ENCODE data around the gene CNTFR. TPM values are rescaled to one million over a fixed set of nuclear protein-coding genes. Genes with fewer than 3 reads are reported as not detected.

The CNTFR gene
- total RNA-seq, 1 experiment from 2014 or later = not detected

DNA sequence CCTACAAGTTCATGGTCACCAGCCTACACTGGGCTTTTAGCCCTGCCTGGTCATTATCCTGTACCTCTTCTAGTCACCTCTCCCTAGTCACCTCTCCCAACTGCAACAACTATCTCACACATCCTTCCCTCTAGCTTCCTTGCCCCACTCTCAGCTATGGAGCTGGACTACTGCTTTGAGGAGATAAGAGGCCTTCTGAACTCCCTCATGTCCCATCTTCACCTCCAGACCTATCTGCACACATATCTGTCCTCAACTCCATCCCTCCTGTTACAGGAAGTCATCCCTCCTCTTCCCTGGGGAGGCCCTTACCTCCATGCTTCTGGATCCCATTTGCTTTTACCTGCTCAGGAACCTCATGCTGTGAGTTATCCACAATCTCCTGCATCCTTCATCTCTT, 16.7 kb upstream of the CNTFR start:
- TF ChIP-seq, protein P1, sequence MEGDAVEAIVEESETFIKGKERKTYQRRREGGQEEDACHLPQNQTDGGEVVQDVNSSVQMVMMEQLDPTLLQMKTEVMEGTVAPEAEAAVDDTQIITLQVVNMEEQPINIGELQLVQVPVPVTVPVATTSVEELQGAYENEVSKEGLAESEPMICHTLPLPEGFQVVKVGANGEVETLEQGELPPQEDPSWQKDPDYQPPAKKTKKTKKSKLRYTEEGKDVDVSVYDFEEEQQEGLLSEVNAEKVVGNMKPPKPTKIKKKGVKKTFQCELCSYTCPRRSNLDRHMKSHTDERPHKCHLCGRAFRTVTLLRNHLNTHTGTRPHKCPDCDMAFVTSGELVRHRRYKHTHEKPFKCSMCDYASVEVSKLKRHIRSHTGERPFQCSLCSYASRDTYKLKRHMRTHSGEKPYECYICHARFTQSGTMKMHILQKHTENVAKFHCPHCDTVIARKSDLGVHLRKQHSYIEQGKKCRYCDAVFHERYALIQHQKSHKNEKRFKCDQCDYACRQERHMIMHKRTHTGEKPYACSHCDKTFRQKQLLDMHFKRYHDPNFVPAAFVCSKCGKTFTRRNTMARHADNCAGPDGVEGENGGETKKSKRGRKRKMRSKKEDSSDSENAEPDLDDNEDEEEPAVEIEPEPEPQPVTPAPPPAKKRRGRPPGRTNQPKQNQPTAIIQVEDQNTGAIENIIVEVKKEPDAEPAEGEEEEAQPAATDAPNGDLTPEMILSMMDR (IDR thresholded peaks at IDR 0.05; ENCODE audit: unreplicated experiment) = no peak
- no peak for DNase-seq (ENCODE audit: unreplicated experiment)
- no peak overlapping the region for H3K4me3 Mint-ChIP-seq (ENCODE audit: unreplicated experiment)
- intact Hi-C loops (cut with micrococcal nuclease) = loop anchor here (10.0 kb wide), 1 partner anchor 351 kb away; no protein-coding TSS in a partner anchor
- H3K27me3 Mint-ChIP-seq (ENCODE audit: insufficient read depth, unreplicated experiment) = no peaks in the 10 kb centered on the region
- H3K27ac Mint-ChIP-seq (ENCODE audit: low read depth, unreplicated experiment) = no peak overlapping the region
- H3K36me3 Mint-ChIP-seq (ENCODE audit: insufficient read depth, unreplicated experiment) = peaks cover under 1% of the 10 kb centered on the region
- POLR2A ChIA-PET = no interaction called here
- BruUV-seq (replicated peaks) = no TSS peak
- peaks cover 1% of the 10 kb centered on the region for H3K4me1 Mint-ChIP-seq (ENCODE audit: insufficient read depth, unreplicated experiment)
- CTCF ChIA-PET = interaction anchor here (0.6 to 5.1 kb wide), 11 partner anchors 10 to 893 kb away, joined by 3 to 42 read pairs (median 4); no protein-coding TSS in a partner anchor
- H3K9me3 Mint-ChIP-seq (ENCODE audit: unreplicated experiment) = no peaks in the 10 kb centered on the region

DNA sequence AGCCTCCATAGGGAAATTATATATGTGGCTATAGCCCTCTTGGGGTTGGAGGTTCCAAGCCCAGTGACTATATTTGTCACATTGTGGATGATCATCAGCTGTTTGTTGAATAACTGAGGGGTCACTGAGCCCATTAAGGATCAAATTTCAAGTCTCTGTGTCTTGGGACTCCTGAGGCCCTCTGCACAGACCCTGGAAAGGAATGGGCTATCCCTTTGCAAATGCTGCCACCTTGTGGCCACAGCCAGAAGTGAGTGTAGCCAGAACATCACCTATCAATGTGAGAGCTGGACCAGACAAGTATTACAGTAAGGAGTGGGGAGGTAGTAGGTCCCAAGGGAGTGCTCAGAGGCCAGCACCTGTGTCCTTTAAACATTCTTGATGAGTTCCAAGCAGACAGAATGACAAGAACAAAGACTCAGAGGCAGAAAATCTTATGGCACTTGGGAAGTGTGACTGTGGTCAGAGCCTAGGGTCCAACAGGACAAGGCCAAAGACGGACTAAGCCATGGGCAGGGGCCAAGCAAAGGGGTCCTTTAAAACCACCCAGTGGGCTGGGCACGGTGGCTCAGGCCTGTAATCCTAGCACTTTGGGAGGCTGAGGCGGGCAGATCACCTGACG, 14.2 kb upstream of the CNTFR start:
- Mint-ChIP-seq H3K4me1 (ENCODE audit: insufficient read depth, unreplicated experiment) (peaks cover 9% of the 10 kb centered on the region), H3K27ac (ENCODE audit: low read depth, unreplicated experiment) (no peak overlapping the region), H3K4me3 (ENCODE audit: unreplicated experiment) (no peak overlapping the region), H3K27me3 (ENCODE audit: insufficient read depth, unreplicated experiment) (no peaks in the 10 kb centered on the region), H3K9me3 (ENCODE audit: unreplicated experiment) (no peaks in the 10 kb centered on the region), H3K36me3 (ENCODE audit: insufficient read depth, unreplicated experiment) (no peaks in the 10 kb centered on the region)
- TF ChIP-seq, protein P1 (IDR thresholded peaks at IDR 0.05; ENCODE audit: unreplicated experiment) = peak; percentile 77
- POLR2A ChIA-PET = interaction anchor here (1.0 kb wide), 2 partner anchors 31 to 271 kb away, joined by 3 read pairs; no protein-coding TSS in a partner anchor
- no TSS peak for BruUV-seq (replicated peaks)
- CTCF ChIA-PET = interaction anchor here (0.6 to 5.1 kb wide), 51 partner anchors 9 to 1636 kb away, joined by 3 to 42 read pairs (median 4); partner anchors contain the start of genes DCTN3, MYORG and SIGMAR1
- DNase-seq (ENCODE audit: unreplicated experiment) = peak; percentile 82
- intact Hi-C loops (cut with micrococcal nuclease) = loop anchor here (1.0 to 10.0 kb wide), 3 partner anchors 55 to 349 kb away; no protein-coding TSS in a partner anchor

DNA sequence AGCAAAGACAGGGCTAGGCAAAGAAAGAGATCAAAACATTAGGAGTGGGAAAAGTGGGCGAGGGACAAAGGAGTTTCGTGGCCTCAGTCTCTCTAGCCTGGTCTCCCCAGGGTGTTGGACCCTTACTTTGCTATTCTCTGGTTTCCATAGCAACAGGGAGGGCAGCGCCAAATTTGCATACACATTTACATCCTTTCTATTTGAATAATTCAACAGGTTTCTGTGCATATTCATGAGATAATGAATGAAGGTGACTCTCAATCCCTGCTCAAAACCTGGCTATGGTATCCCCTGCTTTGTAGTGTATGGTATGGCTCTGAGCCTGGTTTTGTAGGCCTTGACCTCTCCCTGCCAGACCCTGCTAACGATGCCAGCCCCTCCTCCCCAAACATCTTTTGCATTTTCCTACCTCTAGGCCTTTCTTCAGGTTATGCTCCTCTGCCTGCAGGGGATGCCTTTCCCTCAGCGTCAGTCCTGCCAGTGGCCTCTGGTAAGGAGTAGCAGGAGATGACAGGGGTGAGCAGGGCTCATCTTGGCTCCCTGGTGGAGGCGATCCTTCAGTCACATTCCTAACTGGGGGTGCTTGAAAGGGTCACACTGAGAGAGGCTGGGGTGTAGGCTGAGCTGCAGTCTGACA, 12.5 kb upstream of the CNTFR start:
- intact Hi-C loops (cut with micrococcal nuclease) = loop anchor here (10.0 kb wide), 1 partner anchor 347 kb away; no protein-coding TSS in a partner anchor
- BruUV-seq (replicated peaks) = no TSS peak
- H3K27me3 Mint-ChIP-seq (ENCODE audit: insufficient read depth, unreplicated experiment) = no peaks in the 10 kb centered on the region
- TF ChIP-seq, protein P1 (IDR thresholded peaks at IDR 0.05; ENCODE audit: unreplicated experiment) = no peak
- CTCF ChIA-PET = interaction anchor here (0.5 to 5.1 kb wide), 19 partner anchors 11 to 1684 kb away, joined by 3 to 42 read pairs (median 7); partner anchors contain the start of genes DCTN3 and MYORG
- no peak overlapping the region for H3K4me3 Mint-ChIP-seq (ENCODE audit: unreplicated experiment)
- H3K36me3 Mint-ChIP-seq (ENCODE audit: insufficient read depth, unreplicated experiment) = no peaks in the 10 kb centered on the region
- DNase-seq (ENCODE audit: unreplicated experiment) = no peak
- no peaks in the 10 kb centered on the region for H3K9me3 Mint-ChIP-seq (ENCODE audit: unreplicated experiment)
- peaks cover 9% of the 10 kb centered on the region for H3K4me1 Mint-ChIP-seq (ENCODE audit: insufficient read depth, unreplicated experiment)
- H3K27ac Mint-ChIP-seq (ENCODE audit: low read depth, unreplicated experiment) = no peak overlapping the region
- POLR2A ChIA-PET = interaction anchor here (1.0 kb wide), 1 partner anchor 270 kb away, joined by 3 read pairs; no protein-coding TSS in a partner anchor

DNA sequence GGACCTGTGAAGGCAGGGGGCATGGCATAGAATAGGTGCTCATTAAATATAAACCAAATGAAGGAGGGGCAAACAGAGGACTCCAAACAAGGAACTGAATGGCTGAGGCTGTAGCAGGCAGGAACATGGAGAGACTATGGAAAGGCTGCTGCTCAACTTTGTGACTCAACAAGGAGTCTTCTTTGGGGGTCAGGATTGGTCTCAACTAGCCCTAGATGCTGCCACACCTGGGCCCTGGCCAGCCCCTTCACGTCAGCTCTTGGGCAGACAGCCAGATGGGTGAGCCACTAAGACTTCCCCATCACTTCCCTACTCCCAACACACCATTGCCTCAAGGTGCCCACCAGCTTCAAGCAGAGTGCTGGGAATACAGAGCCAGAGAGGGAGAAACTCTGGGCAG, 11.4 kb upstream of the CNTFR start:
- CTCF ChIA-PET = interaction anchor here (0.6 to 4.1 kb wide), 12 partner anchors 9 to 1044 kb away, joined by 3 to 19 read pairs (median 5); partner anchors contain the start of genes DCTN3 and SIGMAR1
- Mint-ChIP-seq H3K36me3 (ENCODE audit: insufficient read depth, unreplicated experiment) (no peaks in the 10 kb centered on the region), H3K27me3 (ENCODE audit: insufficient read depth, unreplicated experiment) (no peaks in the 10 kb centered on the region), H3K9me3 (ENCODE audit: unreplicated experiment) (no peaks in the 10 kb centered on the region), H3K27ac (ENCODE audit: low read depth, unreplicated experiment) (no peak overlapping the region), H3K4me1 (ENCODE audit: insufficient read depth, unreplicated experiment) (peaks cover 9% of the 10 kb centered on the region), H3K4me3 (ENCODE audit: unreplicated experiment) (no peak overlapping the region)
- intact Hi-C loops (cut with micrococcal nuclease) = loop anchor here (10.0 kb wide), 1 partner anchor 346 kb away; no protein-coding TSS in a partner anchor
- BruUV-seq (replicated peaks) = no TSS peak
- POLR2A ChIA-PET = interaction anchor here (1.1 kb wide), 1 partner anchor 13 kb away, joined by 3 read pairs; no protein-coding TSS in a partner anchor
- DNase-seq (ENCODE audit: unreplicated experiment) = peak; percentile 75
- TF ChIP-seq, protein P1 (IDR thresholded peaks at IDR 0.05; ENCODE audit: unreplicated experiment) = no peak
